ENCODE results near the gene FASN.

FASN gene

DNA sequence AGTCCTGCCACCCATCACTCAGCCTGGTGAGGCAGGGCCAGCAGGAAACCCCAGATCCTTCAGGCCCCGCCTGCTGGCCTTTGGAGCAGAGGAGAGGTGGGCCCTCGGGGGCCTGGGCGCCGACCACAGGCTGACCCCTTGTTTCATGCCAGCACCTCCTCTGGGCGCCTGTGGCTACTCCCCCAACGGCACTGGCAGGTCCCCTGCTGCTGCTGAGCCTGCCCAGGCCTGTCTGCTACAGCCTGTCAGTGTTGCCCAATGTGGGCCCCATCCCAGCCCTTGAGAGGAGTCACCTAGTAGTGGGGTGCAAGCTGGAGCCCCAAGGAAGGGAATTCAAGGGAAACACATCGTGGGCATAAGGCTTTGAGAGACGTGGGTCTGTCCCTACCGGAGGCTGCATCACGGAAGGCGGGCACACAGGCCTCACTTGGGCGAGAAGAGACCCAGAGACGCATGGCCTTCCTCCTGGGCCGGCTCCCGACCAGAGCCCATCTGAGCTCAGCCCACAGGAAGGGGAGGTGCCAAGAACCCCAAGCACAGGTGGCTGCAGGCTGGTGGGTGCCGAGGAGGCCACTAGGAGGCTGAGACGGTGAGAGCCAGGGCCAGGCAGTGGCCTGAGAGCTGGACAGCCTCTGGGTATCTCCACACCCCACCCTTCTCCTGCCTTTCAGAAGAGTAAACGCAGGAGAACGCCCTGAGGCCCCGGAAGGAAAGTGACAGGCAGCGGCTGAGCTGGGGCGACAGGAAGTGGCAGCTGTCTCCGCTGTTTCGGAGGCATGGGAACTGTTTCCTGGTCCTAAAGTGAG lies 8.0 kb upstream of the FASN start:
- TF ChIP-seq, protein P1, sequence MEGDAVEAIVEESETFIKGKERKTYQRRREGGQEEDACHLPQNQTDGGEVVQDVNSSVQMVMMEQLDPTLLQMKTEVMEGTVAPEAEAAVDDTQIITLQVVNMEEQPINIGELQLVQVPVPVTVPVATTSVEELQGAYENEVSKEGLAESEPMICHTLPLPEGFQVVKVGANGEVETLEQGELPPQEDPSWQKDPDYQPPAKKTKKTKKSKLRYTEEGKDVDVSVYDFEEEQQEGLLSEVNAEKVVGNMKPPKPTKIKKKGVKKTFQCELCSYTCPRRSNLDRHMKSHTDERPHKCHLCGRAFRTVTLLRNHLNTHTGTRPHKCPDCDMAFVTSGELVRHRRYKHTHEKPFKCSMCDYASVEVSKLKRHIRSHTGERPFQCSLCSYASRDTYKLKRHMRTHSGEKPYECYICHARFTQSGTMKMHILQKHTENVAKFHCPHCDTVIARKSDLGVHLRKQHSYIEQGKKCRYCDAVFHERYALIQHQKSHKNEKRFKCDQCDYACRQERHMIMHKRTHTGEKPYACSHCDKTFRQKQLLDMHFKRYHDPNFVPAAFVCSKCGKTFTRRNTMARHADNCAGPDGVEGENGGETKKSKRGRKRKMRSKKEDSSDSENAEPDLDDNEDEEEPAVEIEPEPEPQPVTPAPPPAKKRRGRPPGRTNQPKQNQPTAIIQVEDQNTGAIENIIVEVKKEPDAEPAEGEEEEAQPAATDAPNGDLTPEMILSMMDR (conservative IDR thresholded peaks at IDR 0.05; ENCODE audit: low read depth, low read length) = peak; percentile 52
- no peak overlapping the region for H3K4me3 ChIP-seq (ENCODE audit: low read depth, low read length)
- peak; percentile 53 for DNase-seq (ENCODE audit: low read depth)

DNA sequence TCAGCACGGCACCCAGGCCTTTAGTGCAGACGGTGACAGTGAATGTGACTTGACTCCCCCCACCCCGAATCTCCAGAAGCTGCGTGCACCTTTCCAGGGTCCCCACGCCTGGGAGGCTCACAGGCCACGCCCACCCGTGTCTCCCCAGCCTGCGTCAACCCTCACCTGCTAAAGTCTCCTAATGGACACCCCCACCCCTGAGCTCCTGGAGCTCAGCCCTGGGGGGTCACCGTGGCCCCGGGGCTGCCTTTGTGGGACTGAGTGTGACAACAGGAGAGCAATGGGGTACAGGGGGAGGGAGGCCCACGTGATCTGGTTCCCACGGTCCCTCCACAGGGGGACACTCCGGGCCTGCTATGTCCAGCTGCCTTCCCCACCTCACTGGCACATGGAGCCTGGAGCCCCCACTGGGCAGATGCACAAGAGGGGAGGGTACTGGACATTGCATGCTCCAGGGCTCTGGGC lies 7.4 kb upstream of the FASN start:
- no peak for DNase-seq (ENCODE audit: low read depth)
- TF ChIP-seq, protein P1 (conservative IDR thresholded peaks at IDR 0.05; ENCODE audit: low read depth, low read length) = no peak
- no peak overlapping the region for H3K4me3 ChIP-seq (ENCODE audit: low read depth, low read length)

DNA sequence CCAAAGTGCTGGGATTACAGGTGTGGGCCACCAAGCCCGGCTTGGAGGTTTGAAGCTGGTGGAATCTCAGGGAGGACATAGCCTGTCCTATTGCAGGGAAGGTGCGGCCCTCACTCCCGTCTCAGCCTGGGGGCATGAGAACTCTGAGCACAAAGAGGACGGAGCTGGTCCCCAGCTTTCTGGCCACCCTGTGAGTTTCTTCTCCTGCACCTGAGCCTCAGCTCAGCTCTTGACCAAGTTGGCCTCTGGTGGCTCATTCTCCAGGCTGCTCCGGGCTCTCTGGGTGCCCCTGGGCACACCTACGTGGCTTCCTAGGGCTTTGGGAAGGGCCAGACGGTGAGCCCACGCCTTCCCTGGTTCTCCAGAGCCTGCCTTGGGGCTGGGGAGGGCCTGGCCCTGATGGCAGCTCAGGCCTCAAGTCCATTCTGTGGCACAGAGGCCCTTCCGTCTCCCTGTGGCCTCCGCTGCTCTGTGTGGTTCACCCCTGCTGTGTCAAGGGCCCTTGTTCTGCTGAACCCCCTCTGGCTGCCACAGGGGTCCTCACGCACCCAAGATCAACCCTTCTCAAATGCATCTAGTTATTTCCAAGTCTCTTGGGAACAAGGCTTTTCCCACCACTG lies 6.9 kb upstream of the FASN start:
- no peak for DNase-seq (ENCODE audit: low read depth)
- TF ChIP-seq, protein P1 (conservative IDR thresholded peaks at IDR 0.05; ENCODE audit: low read depth, low read length) = no peak
- no peak overlapping the region for H3K4me3 ChIP-seq (ENCODE audit: low read depth, low read length)

DNA sequence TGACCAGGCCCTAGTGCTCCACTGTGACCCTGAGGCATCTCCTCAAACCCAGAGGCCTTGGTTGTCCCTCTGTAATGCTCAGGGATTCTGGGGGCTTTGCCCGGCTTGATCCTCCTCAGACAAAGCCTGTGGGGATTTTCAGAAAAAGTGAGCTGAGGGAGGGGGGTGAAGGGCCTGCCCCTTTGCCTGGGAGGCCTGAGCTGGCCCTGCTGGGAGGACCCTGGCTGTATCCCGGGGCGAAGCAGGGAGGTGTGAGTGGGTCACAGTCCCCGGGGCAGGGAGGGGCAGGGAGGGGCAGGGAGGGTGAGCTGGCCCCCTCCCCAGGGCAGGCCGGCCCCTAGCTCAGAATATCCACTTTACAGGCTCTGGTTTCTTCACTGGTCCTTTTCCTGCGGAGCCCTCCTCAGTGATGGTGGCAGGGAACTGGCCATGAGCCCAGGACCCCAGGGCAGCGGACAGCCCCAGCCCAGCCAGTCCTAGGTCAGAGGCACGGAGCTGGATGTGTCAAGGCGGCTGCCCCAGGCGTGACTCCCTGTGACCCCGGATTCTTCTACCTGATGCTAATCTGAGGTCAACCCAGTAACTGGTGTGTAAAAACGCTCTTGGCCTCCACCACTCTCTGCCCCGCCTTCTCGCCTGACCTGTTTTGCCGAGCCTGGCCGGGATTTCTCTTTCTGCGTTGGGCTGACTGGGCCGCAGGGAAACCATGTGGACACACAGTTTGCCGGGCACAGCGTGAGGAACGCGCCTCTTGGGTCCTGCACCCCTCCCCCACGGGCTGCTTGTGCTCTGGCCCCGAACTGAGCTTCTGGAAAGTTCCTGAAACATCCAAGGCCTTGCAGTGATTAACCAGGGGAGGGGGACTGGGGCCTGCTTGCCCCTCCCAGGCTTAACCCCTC lies 5.8 kb upstream of the FASN start:
- TF ChIP-seq, protein P1 (conservative IDR thresholded peaks at IDR 0.05; ENCODE audit: low read depth, low read length) = no peak
- H3K4me3 ChIP-seq (ENCODE audit: low read depth, low read length) = no peak overlapping the region
- peak; percentile 58 for DNase-seq (ENCODE audit: low read depth)

DNA sequence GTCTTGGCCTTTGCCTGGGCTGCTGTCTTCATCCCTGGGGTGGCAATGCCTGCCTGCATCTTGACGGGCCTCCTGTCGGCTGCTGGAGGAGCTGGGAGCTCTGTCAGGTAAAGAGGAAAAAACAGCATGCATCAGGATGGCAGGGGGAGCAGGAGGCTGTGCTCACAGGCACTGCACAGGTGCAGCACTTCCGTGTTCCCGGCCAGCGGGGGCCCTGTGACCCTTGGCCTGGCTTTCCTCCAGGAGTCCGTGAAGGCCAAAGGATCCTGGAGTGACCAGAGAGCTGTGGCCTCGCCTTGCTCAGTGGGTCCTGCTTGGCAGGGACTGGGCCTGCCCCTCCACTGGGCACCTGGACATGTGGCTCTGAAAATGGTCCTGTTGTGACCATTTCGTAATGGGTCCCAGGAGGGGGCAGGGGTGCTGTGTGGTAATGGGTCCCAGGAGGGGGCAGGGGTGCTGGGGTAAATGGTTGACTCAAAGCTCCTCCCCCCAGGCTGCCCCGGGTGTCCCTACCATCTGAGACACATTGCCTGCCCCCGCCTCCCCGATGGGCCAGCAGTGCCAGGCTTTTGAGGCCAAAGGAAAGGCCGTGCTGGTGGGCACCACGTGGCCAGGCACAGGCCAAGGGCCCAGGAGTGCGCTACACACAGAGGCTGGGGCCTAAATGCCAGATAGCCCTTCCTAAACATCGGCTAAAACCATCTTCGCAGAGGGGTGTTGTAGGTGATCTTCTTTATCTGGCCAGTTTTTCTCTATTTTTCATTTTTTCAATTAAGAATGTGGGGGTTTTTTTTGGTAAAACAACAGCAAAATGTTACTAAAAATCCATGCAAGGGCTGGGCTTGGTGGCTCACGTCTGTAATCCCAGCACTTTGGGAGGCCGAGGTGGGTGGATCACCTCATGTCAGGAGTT lies 4.0 kb upstream of the FASN start:
- no peak overlapping the region for H3K4me3 ChIP-seq (ENCODE audit: low read depth, low read length)
- TF ChIP-seq, protein P1 (conservative IDR thresholded peaks at IDR 0.05; ENCODE audit: low read depth, low read length) = no peak
- no peak for DNase-seq (ENCODE audit: low read depth)

DNA sequence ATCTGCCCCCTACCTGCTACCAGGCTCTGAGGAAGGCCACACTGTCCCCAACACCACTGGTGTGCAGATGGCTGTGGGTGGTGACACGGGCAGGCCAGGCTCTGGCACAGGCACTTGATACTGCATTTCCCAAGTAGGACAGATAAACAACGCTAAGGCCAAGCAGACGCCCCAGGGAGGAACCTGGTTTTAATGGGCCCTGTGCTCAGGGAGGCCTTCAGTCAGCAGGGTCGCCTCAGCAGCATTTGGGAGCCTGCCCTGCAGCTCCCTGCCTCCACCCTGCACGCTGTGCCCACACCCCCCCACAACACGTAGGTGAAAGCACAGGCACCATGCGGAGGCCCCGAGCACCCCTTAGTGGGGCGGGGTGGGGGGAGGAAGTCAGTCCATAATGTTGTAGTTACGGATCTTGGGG lies 3.3 kb upstream of the FASN start:
- no peak overlapping the region for H3K4me3 ChIP-seq (ENCODE audit: low read depth, low read length)
- TF ChIP-seq, protein P1 (conservative IDR thresholded peaks at IDR 0.05; ENCODE audit: low read depth, low read length) = no peak
- no peak for DNase-seq (ENCODE audit: low read depth)
